Fibroblast of skin of abdomen (primary cell): ENCODE data around the gene PPP1CA.
A peak's percentile ranks its signal among the peaks of the same experiment; 100 is the strongest.

Source experiments
- DNase-seq: peaks from one replicate; pipeline ENCODE4 v3.0.0-alpha.2; 2013

PPP1CA gene

DNA sequence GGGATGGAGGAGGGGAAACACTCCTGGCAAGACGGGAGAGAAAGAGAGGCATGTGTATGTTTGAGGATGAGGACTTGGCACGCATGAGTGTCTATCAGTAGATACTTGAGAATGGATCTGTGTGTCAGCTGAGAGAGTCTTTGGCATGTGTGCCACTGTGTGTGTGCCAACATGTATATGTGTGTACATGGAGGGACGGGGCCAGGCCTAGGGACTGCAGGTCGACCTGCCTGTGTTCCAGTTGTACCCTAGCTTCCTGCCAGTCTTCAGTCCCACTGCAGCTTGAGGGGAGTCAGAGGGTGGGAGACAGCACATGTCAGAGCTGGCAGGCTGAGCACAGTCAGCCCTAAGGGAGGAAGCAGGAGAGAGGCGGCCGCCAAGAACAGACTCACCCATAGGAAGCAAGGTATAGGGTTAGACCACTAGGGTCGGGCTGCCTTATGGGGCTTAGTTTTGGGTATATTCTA, 33.9 kb downstream of the PPP1CA start:
- no peak for DNase-seq

DNA sequence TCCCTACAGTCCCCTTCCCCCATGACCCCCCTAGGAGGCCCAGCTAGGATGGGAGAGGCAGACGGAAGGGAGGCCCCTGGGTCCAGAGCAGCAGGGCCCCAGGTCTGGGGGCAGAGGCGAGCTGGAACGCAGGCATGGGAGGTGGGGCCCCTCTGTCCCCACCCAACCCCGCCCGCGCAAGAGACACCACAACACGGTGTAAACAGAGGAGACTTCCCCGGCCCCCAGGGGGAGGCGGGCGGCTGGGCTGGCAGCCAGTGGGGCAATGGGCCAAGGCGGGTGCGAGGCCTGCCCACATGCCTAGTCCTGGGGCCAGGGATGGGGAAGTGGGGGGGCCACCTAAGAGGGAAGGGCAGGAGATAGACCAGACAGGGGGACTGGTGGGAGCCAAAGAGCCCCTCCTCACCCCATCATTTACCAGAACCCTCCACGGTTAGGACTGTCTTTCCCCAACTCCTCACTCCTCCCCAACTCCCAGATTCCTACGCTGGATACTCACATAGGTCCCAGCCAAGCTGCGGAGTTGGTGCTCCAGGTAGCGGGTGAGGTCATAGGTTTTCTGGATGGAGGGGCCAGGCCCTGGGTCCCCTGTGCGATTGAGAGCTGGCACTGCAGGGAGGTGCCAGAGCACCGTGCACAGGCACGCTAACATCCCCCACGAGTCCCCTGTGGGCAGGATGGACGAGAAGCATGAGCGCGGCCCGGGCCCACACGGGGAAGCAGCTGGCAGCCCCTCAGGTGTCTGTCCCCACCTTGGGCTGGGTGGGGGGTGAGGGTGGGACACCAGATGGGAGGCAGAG, 34.5 kb downstream of the PPP1CA start:
- no peak for DNase-seq

- DNase-seq: no peak
These were observed 35.1 kb downstream of the PPP1CA start for GRCh38 chr11:67366546-67366945.

DNA sequence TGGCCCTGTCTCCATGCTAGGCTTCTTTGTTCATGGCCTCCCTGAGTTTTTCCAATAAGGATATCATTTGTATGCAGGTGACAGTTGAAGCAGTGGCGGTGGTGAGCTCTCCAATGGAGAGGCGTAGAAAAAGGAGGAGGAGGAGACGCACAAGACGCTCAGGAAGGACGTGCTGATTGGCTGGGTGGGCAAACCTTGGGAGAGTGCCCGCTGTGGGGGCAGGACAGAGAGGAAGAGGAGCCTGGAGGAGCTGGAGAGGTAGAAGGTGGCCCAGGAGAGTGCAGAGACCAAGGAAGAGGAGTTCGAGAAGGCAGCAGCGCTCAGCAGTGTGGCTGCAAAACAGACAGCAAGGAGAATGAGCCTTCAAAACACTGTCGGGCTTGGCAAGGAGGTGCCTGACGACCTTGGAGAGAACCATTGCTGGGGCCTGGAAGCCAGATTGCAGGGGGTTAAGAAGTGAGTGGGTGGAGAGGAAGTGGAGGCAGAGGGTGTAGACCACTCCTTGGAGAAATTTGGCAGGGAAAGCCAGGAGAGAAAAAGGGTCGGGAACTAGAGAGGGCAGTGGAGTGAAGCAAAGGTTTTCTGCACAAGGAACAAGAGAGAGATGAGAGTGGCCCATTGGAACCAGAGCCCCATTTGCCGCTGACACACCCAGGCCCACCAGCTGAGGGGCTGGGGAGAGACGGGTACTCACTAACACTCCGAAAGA, 35.8 kb downstream of the PPP1CA start:
- no peak for DNase-seq

- no peak for DNase-seq
These were observed 36.6 kb downstream of the PPP1CA start for GRCh38 chr11:67364783-67365722.

DNA sequence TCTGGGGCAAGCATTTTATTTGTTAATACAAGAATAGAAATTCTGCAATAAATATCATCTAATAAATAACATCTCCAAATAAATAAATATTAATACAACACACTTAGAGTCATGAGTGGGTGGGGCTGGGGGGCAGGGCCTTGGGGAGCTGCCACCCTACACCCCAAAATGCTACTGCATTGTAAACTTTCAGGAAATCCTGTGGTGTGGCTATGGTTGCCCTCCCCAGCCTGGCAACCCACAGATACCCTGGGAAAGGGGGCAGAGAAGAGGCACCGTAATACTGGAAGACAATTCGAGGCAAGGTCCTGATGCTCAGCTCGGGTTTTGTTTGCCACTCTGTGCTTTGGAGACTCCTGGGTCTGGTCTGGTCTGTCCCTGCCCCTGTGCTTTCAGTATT, 37.5 kb downstream of the PPP1CA start:
- no peak for DNase-seq

DNA sequence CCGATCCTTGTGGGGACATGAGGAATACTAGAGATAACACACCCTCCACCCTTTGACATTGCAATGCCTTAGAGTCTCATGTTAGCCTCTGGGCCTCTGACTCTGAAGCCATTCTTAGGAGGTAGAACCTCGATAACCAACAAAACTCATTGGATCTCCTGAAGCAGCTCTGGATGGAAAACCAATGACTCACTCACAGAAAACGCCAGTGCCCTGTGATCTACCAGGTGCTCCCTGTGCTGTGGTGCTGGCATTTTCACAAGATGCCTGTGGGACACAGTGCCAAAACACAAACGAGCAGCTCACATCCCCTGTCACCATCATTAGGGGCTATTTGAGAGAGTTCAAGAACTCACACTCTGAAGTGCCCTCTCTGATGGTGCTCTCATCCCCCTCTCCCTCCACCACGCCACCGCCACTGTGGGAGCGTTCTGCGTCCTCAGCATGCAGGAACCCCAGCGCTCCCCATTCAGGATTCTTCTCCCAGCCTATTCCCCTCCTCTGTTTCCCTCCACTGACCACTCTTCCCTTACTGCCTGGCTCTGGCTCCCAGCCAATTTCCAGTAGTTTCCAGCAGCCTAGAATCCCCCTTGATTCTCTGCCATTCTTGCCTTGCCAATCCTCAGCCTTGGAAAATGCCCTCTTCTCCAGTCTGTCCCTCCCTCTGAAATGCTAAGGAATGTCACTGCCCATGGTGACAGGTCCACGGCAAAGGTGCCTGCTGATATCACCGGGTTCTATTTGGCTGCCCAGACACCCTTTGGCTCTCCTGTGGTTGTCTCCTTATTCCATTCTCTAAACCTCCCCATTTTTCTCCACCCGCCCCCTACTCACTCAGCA, 43.6 kb downstream of the PPP1CA start:
- DNase-seq: peak; percentile 44

DNA sequence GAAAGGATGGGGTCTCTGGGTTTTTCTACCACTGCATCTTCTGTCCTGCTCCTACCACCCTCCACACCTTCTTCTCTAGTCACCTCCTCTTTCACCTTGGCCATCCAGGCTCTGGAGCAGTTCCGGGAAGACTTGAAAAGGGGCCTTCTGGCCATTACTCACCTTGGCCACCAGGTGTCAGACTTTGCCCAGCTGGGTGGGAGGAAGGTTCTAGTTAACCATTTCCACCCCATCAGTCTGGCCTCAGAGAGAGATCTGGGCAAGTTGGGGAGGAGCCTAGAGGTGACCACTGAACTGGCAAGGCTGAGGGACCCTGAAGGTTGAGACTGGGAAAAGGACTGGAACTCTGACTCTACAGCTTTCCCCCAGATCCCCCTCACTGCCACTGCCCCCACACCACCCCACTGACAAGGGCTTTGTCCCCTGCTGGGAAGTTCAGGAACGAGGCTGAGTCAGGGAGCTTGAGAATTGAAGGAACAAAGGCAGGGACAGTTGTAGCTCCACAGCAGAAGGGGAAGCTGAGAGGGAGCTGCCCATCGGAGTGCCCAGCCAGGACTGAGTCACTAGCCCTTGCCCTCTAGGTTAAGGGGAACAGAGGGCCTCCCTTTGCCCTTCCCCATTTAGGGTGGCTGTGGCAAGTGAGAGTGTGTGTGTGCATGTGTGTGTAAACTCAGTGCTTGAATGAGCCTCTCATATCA, 44.6 kb downstream of the PPP1CA start:
- peak; percentile 75 for DNase-seq

DNA sequence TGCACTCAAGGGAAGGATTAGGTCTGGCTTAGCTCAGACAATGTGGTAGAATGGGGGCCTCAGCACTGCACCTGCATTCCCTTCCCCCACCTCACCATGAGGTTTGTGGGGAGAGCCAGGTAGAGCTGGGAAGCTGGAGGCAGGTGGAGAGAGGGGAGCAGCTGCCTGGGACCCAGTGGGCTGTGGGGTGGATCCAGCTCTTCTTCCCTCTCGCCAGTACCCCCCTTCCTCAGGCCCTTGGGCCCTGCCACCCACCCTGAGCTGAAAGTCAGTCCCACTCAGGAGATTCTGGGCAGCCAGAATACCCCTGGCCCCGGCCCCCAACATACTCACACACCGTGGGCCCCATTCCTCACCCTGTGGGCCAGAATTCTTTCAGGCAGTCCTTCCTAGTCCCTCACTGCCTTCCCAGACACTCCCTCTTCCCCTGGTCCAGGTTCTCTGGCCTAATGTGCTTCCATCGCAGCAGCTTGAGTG, 45.2 kb downstream of the PPP1CA start:
- no peak for DNase-seq

- no peak for DNase-seq
These were observed 45.8 kb downstream of the PPP1CA start for GRCh38 chr11:67355794-67356386.

GRCh38 chr11:67355023-67355793, 46.5 kb downstream of the PPP1CA start:
- DNase-seq: no peak

GRCh38 chr11:67354075-67355022, 47.3 kb downstream of the PPP1CA start:
- DNase-seq: peak; percentile 84

GRCh38 chr11:67353317-67354074, 48.2 kb downstream of the PPP1CA start, which contains the start of gene POLD4:
POLD4 (minus strand) TSS chr11:67353546; CDS start chr11:67353399, 147 bp downstream.
- peak; percentile 96 for DNase-seq

DNA sequence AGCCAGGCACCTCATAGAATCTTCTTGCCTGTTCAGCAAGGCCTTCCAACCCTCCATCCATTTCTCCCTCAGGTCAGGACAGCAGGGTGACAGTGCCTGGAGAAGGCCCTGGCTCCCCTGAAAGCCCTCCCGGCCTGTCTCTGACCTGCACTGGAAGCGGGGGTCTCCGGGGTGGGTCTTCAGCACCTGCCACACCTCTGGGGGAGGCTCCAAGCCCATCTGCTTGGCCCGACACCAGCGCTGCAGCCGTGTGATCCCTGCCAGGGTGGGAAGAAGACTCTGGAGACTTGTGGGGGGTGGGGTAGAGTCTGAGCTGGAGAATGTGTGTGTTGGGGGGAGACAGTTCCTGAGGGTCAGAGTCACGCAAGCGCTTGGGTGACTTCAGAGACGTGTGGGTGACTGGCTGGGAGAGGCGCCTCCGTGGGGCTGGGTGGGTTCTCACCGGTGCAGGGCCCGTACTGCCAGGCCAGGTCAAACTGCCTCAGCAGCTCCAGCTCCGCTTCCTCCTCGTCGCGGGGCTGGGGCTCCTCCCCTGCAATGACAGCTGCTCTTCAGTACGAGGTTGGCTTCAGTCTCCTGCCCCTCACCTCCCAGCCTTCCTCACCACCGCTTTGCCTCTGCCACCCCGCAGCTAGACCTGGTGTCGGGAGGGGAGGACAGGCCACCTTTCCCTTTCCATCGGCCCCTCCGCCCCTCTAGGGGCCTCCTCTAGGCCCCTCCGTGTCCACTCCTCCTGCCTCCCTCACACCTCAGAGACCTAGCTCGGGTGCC, 48.9 kb downstream of the PPP1CA start:
- DNase-seq: no peak

DNA sequence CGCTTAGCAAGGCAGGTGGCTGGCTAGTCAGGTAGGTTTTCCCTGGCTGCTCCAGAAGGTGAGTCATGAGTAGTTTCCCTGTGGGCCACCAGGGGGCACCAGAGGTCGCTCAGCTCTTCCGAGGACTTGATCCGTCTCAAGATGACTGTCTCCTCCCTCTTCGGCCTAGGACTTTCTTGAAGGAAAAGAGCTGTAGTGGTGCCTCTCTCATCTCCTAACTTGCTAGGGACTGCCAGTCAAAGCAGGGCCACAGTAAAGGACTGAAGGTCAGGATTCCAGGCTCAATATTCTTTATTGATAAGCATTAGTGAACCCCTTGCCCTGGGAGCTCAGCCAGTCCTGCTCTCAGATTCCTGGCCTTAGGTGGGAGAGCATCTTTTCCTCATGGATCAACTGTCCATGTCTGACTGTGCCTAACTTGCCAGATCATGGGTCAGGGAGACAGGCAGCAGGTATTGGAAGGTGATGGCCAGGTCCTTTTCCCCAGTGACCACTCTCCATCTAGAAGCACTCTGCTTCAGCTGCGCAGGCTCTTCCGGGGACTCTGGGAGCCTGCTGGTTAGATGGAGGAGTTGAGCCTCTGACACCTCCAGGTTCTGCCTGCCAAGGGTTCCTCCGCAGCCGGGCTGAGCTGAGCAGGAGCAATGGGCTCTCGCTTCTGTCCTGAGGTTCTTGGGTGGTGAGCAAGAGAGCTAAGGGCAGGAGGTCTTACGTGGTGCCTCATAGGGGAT, 50.2 kb downstream of the PPP1CA start:
- peak; percentile 68 for DNase-seq

GRCh38 chr11:67349928-67350465, 51.7 kb downstream of the PPP1CA start:
- DNase-seq: no peak
